ENCODE measurements around the gene DTWD2. TPM values are rescaled to one million over a fixed set of nuclear protein-coding genes. Genes with fewer than 3 reads are reported as not detected.

The DTWD2 gene
- total and polyA plus RNA-seq, 2 experiments from 2014 or later: 2.5 to 14.1 TPM

DNA sequence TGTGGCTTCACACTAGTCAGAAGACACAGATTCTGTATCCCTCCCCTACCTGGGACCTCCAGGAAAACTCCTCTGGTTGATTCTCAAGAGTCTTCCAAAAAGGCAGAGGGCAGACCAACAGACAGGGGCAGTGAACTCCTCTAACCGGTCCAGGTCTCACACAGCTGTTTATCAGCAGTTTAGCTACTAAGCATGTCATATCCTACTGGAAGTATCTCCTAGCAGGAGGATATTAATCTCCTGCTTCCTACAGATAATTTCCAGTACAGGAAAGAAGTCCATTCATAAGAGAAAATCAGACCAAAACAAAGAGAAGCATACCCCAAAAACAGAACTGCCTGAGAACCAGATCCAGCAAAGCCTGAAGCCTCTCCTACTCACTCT lies 64.3 kb downstream of the DTWD2 start:
- DNase-seq (ENCODE audit: low spot score): no peak
- H3K4me1 ChIP-seq (ENCODE audit: insufficient read depth): no peaks in the 10 kb centered on the region
- H3K4me2 ChIP-seq: no peak overlapping the region
- TF ChIP-seq EZH2phosphoT487 (IDR thresholded peaks at IDR 0.05; ENCODE audit: low read depth, severe bottlenecking, unreplicated experiment): no peak
- TF ChIP-seq EZH2 (IDR thresholded peaks at IDR 0.05; ENCODE audit: borderline replicate concordance): no peak
- TF ChIP-seq, protein P1, sequence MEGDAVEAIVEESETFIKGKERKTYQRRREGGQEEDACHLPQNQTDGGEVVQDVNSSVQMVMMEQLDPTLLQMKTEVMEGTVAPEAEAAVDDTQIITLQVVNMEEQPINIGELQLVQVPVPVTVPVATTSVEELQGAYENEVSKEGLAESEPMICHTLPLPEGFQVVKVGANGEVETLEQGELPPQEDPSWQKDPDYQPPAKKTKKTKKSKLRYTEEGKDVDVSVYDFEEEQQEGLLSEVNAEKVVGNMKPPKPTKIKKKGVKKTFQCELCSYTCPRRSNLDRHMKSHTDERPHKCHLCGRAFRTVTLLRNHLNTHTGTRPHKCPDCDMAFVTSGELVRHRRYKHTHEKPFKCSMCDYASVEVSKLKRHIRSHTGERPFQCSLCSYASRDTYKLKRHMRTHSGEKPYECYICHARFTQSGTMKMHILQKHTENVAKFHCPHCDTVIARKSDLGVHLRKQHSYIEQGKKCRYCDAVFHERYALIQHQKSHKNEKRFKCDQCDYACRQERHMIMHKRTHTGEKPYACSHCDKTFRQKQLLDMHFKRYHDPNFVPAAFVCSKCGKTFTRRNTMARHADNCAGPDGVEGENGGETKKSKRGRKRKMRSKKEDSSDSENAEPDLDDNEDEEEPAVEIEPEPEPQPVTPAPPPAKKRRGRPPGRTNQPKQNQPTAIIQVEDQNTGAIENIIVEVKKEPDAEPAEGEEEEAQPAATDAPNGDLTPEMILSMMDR (IDR thresholded peaks at IDR 0.05; ENCODE audit: poor library complexity): no peak
- no peaks in the 10 kb centered on the region for H3K36me3 ChIP-seq (replicated peaks; ENCODE audit: insufficient read depth, low read depth)
- no peaks in the 10 kb centered on the region for H3K27me3 ChIP-seq
- no peaks in the 10 kb centered on the region for H4K20me1 ChIP-seq (ENCODE audit: insufficient read depth, poor library complexity, severe bottlenecking)
- no peaks in the 10 kb centered on the region for H3K79me2 ChIP-seq
- H3K9me2 ChIP-seq (replicated peaks; ENCODE audit: insufficient read depth): no peaks in the 10 kb centered on the region
- 50% methylated on average over 1 of the region's 1 CpG for WGBS (ENCODE audit: low lambda C conversion rate, missing lambda C conversion rate)
- H3K27ac ChIP-seq: no peak overlapping the region
- no peak overlapping the region for H2AFZ ChIP-seq
- no peaks in the 10 kb centered on the region for H3K9me3 ChIP-seq (ENCODE audit: low read depth)
- H3K4me3 ChIP-seq: no peak overlapping the region

DNA sequence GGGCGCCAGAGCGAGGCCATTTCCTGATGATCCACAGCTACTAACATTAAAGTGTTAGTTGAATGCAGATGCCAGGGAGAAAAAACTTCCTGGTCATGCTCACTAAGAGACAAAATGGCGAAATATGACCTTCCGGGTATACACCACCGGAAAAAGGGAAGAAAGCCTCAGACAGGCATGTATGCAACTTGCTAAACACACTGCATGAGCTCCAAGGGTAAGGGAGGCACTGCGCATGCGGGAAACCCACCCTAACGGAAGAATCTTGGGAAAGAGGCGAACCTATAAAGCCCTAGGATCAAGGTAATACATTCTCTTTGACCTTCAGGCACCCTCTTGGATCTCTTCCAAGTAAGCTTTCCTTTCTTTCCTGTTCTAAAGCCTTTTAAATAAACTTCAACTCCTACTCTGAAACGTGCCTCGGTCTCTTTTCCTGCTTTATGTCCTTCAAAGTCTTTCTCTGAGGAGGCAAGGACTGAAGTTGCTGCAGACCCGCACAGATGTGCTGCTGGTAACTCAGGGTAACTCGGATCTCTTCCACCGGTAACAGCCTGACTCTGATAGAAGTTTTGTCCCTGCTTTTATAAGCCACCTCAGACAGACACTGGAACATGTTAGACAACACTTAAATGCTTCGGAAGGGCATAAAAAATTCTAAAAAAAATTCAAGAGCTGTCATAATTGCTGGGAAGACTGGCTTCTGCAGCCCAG lies 64.9 kb downstream of the DTWD2 start:
- no peaks in the 10 kb centered on the region for H3K9me2 ChIP-seq (replicated peaks; ENCODE audit: insufficient read depth)
- no peak overlapping the region for H3K27ac ChIP-seq
- peaks cover 3% of the 10 kb centered on the region for H3K4me1 ChIP-seq (ENCODE audit: insufficient read depth)
- H4K20me1 ChIP-seq (ENCODE audit: insufficient read depth, poor library complexity, severe bottlenecking): no peaks in the 10 kb centered on the region
- no peak overlapping the region for H3K4me2 ChIP-seq
- H3K4me3 ChIP-seq: no peak overlapping the region
- no peaks in the 10 kb centered on the region for H3K9me3 ChIP-seq (ENCODE audit: low read depth)
- H3K79me2 ChIP-seq: no peaks in the 10 kb centered on the region
- H3K27me3 ChIP-seq: no peaks in the 10 kb centered on the region
- TF ChIP-seq, protein P1 (IDR thresholded peaks at IDR 0.05; ENCODE audit: poor library complexity): no peak
- no peak for TF ChIP-seq EZH2phosphoT487 (IDR thresholded peaks at IDR 0.05; ENCODE audit: low read depth, severe bottlenecking, unreplicated experiment)
- no peak for TF ChIP-seq EZH2 (IDR thresholded peaks at IDR 0.05; ENCODE audit: borderline replicate concordance)
- no peak overlapping the region for H2AFZ ChIP-seq
- DNase-seq (ENCODE audit: low spot score): no peak
- 82% methylated on average over 15 of the region's 15 CpGs for WGBS (ENCODE audit: low lambda C conversion rate, missing lambda C conversion rate)
- no peaks in the 10 kb centered on the region for H3K36me3 ChIP-seq (replicated peaks; ENCODE audit: insufficient read depth, low read depth)

DNA sequence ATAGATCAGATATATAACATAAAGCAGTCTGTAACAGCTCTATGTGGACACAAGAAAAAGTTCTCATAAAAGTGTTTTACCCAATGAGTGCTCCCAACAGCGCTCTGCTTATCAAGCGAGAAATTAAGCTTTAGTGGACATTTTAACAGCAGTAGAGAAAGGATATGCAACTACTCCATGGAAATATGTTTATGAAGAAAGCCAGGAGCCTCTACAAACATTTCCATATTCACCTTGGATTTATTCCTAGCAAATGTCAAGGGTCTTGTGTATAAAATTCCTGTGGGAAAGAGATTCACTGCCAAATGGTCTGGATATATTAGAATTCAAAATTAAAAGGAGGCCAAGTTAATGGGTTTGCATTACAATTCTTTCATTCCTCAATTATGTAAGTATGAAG lies 66.5 kb downstream of the DTWD2 start:
- Histone ChIP-seq H3K9me2 (replicated peaks; ENCODE audit: insufficient read depth) (no peaks in the 10 kb centered on the region), H3K36me3 (replicated peaks; ENCODE audit: insufficient read depth, low read depth) (no peaks in the 10 kb centered on the region), H3K9me3 (ENCODE audit: low read depth) (no peaks in the 10 kb centered on the region), H3K4me1 (ENCODE audit: insufficient read depth) (peaks cover 3% of the 10 kb centered on the region), H3K4me2 (no peak overlapping the region), H2AFZ (no peak overlapping the region), H3K79me2 (no peaks in the 10 kb centered on the region), H3K27ac (no peak overlapping the region), H3K27me3 (no peaks in the 10 kb centered on the region), H4K20me1 (ENCODE audit: insufficient read depth, poor library complexity, severe bottlenecking) (no peaks in the 10 kb centered on the region), H3K4me3 (no peak overlapping the region)
- DNase-seq (ENCODE audit: low spot score): no peak
- TF ChIP-seq EZH2phosphoT487 (IDR thresholded peaks at IDR 0.05; ENCODE audit: low read depth, severe bottlenecking, unreplicated experiment): no peak
- TF ChIP-seq, protein P1 (IDR thresholded peaks at IDR 0.05; ENCODE audit: poor library complexity): no peak
- no peak for TF ChIP-seq EZH2 (IDR thresholded peaks at IDR 0.05; ENCODE audit: borderline replicate concordance)
- WGBS (ENCODE audit: low lambda C conversion rate, missing lambda C conversion rate): 78% methylated on average over 2 of the region's 2 CpGs

Measured in hepatocyte (in vitro differentiated cells).